Endothelial cell of umbilical vein (primary cell): ENCODE results near the gene PALD1. TPM values are rescaled to one million over a fixed set of nuclear protein-coding genes. Genes with fewer than 3 reads are reported as not detected.

Experiments used
- BruUV-seq: library from RNA; stranded (reverse); fragments of 400-500 nt; replicated peaks from 2 replicates; lab custom pipeline; 2021; lab: Mats Ljungman, UMichigan
- CTCF ChIA-PET: fragments of 300-600, 350-600 bp; sonication (Branson Sonifier 250); formaldehyde crosslinking; loops from one replicate; lab custom pipeline; 2021; ENCODE audit warnings: antibody characterized with exemption, inconsistent platforms; lab: Charles Lee
- POLR2A ChIA-PET: fragments of 300-600, 350-600 bp; sonication (Branson Sonifier 250); formaldehyde crosslinking; loops from one replicate; lab custom pipeline; 2021; ENCODE audit warnings: antibody characterized with exemption, inconsistent platforms; lab: Charles Lee
- DNase-seq: peaks from one replicate; pipeline ENCODE4 v3.0.0-alpha.2; 2011; ENCODE audit warnings: low read depth, low spot score
- FAIRE-seq: peaks from 2 replicates; lab custom pipeline; 2011; peaks lifted over from hg19 to GRCh38; lab: Jason Lieb, UNC
- H2AFZ ChIP-seq: 2 replicates; pipeline ENCODE4 v1.6.0; 2012; ENCODE audit warnings: low read depth, low read length, control low read depth, inconsistent platforms
- H3K27ac ChIP-seq: 2 replicates; pipeline ENCODE4 v1.5.1; 2011; ENCODE audit warnings: low read depth, mild to moderate bottlenecking, control low read depth, low read length, moderate library complexity; ENCODE audit not compliant: insufficient read depth
- H3K27me3 ChIP-seq, 2 experiments: 2 replicates each; pipeline versions ENCODE4 v1.6.0 to v1.6.1; 2011; ENCODE audit warnings: low read length in 2 of 2, mixed read lengths in 1 of 2; ENCODE audit not compliant: control insufficient read depth in 2 of 2, insufficient read depth in 2 of 2
- H3K36me3 ChIP-seq, 2 experiments: 2 replicates in 1 of 2; 3 replicates in 1 of 2; pipeline ENCODE4 v1.5.1; 2011; ENCODE audit warnings: low read length in 2 of 2, mild to moderate bottlenecking in 1 of 2, moderate library complexity in 1 of 2; ENCODE audit not compliant: control insufficient read depth in 2 of 2, insufficient read depth in 2 of 2; ENCODE audit errors: extremely low read depth in 1 of 2
- H3K4me1 ChIP-seq: 3 replicates; pipeline ENCODE4 v1.5.1; 2011; ENCODE audit warnings: mild to moderate bottlenecking, low read length; ENCODE audit not compliant: control insufficient read depth, insufficient read depth; ENCODE audit errors: extremely low read depth
- H3K4me2 ChIP-seq: 2 replicates; pipeline ENCODE4 v1.6.1; 2011; ENCODE audit warnings: low read length, control low read depth, mixed read lengths; ENCODE audit not compliant: insufficient read depth
- H3K4me3 ChIP-seq, 3 experiments: fragments of 200-600 bp in 1 of 3; sonication (generic), shearing (Covaris generic) in 1 of 3; replicated peaks in 1 of 3; 2 replicates each; pipeline ENCODE4 v1.5.1; 2011 to 2016; ENCODE audit warnings: control low read depth in 3 of 3, low read length in 3 of 3, mild to moderate bottlenecking in 2 of 3, inconsistent platforms in 1 of 3, low read depth in 1 of 3, moderate library complexity in 1 of 3; ENCODE audit not compliant: insufficient read depth in 1 of 3
- H3K79me2 ChIP-seq: 2 replicates; pipeline ENCODE4 v1.6.0; 2012; ENCODE audit warnings: low read length, inconsistent platforms; ENCODE audit not compliant: control insufficient read depth, insufficient read depth
- H3K9ac ChIP-seq: replicated peaks from 2 replicates; pipeline ENCODE3; 2011; ENCODE audit warnings: low read length, control low read depth; ENCODE audit not compliant: insufficient read depth; ENCODE audit errors: extremely low read depth
- H3K9me1 ChIP-seq: replicated peaks from 3 replicates; pipeline ENCODE4 v1.6.0; 2011; ENCODE audit warnings: mild to moderate bottlenecking, low read length; ENCODE audit not compliant: control insufficient read depth, insufficient read depth; ENCODE audit errors: extremely low read depth
- H3K9me3 ChIP-seq: replicated peaks from 2 replicates; pipeline ENCODE4 v1.5.1; 2012; ENCODE audit warnings: low read length, inconsistent platforms; ENCODE audit not compliant: control insufficient read depth, insufficient read depth
- H4K20me1 ChIP-seq: replicated peaks from 2 replicates; pipeline ENCODE3; 2011; ENCODE audit warnings: mild to moderate bottlenecking, low read length; ENCODE audit not compliant: control insufficient read depth, insufficient read depth; ENCODE audit errors: extremely low read depth
- CTCF ChIP-seq, 2 donors: IDR thresholded peaks; 1 replicate in 1 of 2; 2 replicates in 1 of 2; pipeline ENCODE4 v1.5.1; 2011; ENCODE audit warnings: low read length in 2 of 2, mild to moderate bottlenecking in 2 of 2, moderate library complexity in 2 of 2, control low read depth in 1 of 2, inconsistent platforms in 1 of 2, low read depth in 1 of 2; ENCODE audit not compliant: insufficient read depth in 1 of 2; ENCODE audit errors: extremely low read depth in 1 of 2
- EZH2 ChIP-seq: IDR thresholded peaks from 2 replicates; pipeline ENCODE4 v1.6.1; 2012; ENCODE audit warnings: borderline replicate concordance, low read depth, mild to moderate bottlenecking, moderate library complexity, low read length, inconsistent platforms; ENCODE audit not compliant: severe bottlenecking
- FOS ChIP-seq: IDR thresholded peaks from 2 replicates; pipeline ENCODE4 v1.6.1; 2011; ENCODE audit warnings: mild to moderate bottlenecking, low read length, moderate library complexity, borderline replicate concordance; ENCODE audit not compliant: insufficient read depth
- GATA2 ChIP-seq: IDR thresholded peaks from 2 replicates; pipeline ENCODE4 v1.7.0; 2011; ENCODE audit warnings: low read depth, mild to moderate bottlenecking, moderate library complexity, mixed read lengths, low read length; ENCODE audit not compliant: insufficient read length, insufficient read depth
- JUN ChIP-seq: IDR thresholded peaks from 2 replicates; pipeline ENCODE4 v1.6.1; 2011; ENCODE audit warnings: borderline replicate concordance, low read depth; ENCODE audit not compliant: insufficient read length, insufficient read depth
- MAX ChIP-seq: IDR thresholded peaks from 2 replicates; pipeline ENCODE4 v1.6.1; 2011; ENCODE audit not compliant: insufficient read depth, insufficient read length
- MYC ChIP-seq: IDR thresholded peaks from one replicate; pipeline ENCODE4 v1.6.1; 2011; ENCODE audit warnings: mild to moderate bottlenecking, low read depth, low read length
- POLR2A ChIP-seq: IDR thresholded peaks from 2 replicates; pipeline ENCODE4 v1.6.1; 2012; ENCODE audit warnings: low read depth, mild to moderate bottlenecking, control low read depth, low read length
- POLR2AphosphoS5 ChIP-seq: IDR thresholded peaks from 2 replicates; pipeline ENCODE4 v1.6.1; 2012; ENCODE audit warnings: low read depth, mild to moderate bottlenecking, control low read depth, low read length, moderate library complexity; ENCODE audit not compliant: insufficient read depth
- dilution Hi-C: fragments of 300-500 bp; cut with MboI; formaldehyde crosslinking; loops from one replicate; pipeline ENCODE4 v1.15.0; 2019; ENCODE audit warnings: low sequenced_read_pairs; ENCODE audit not compliant: extremely low pct_ligation_motif_present
- intact Hi-C: fragments of 100-400 bp; cut with micrococcal nuclease; formaldehyde crosslinking; loops from one replicate; pipeline ENCODE4 v1.10.0; 2022
- polyA plus RNA-seq, 4 experiments: library from polyadenylated mRNA; depleted of rRNA in 3 of 4; stranded (reverse) in 3 of 4; unstranded in 1 of 4; fragments of >200 nt; gene quantifications; 2 replicates each; pipeline versions ENCODE4 v1.2.1 to v1.2.3, GENCODE V29; 2011 to 2012; ENCODE audit warnings: missing spikeins in 1 of 4
- total RNA-seq: library from RNA; stranded (reverse); gene quantifications from 2 replicates; pipeline ENCODE4 v1.2.3, GENCODE V29; 2021

PALD1 gene
- total and polyA plus RNA-seq, 2 donors (not counting 3 experiments of a cell fraction or from before 2014, with no cell fraction given): 16.6 to 73.3 TPM

- no peaks in the 10 kb centered on the region for H3K4me1 ChIP-seq
- no peaks in the 10 kb centered on the region for H3K36me3 ChIP-seq
- DNase-seq (no peak), FAIRE-seq (no peak)
- H3K4me3 ChIP-seq: no peak overlapping the region
- no TSS peak for BruUV-seq
- H3K27me3 ChIP-seq: peaks cover 2 to 5% of the 10 kb centered on the region in 2 experiments
- H3K27ac ChIP-seq: no peak overlapping the region
- no peak overlapping the region for H3K4me2 ChIP-seq
- ChIA-PET CTCF (no interaction called here), POLR2A (no interaction called here)
- no peak overlapping the region for H3K9ac ChIP-seq
- intact Hi-C loops: no loop called here
- H3K9me3 ChIP-seq: no peaks in the 10 kb centered on the region
- TF ChIP-seq POLR2A: no peak
- TF ChIP-seq GATA2: no peak
- no peak for TF ChIP-seq EZH2
- no peak for TF ChIP-seq MAX
- no peak for TF ChIP-seq POLR2AphosphoS5
- TF ChIP-seq JUN: no peak
- no peak for TF ChIP-seq CTCF (IDR thresholded peaks at IDR 0.05; ENCODE audit: extremely low read depth in 1 of 2, insufficient read depth in 1 of 2, low read depth in 1 of 2, low read length in 2 of 2)
- TF ChIP-seq FOS: no peak
- TF ChIP-seq MYC: no peak
- H3K79me2 ChIP-seq: no peaks in the 10 kb centered on the region
- H3K9me1 ChIP-seq: no peaks in the 10 kb centered on the region
- dilution Hi-C loops: no loop called here
- H2AFZ ChIP-seq: no peak overlapping the region
- no peaks in the 10 kb centered on the region for H4K20me1 ChIP-seq
These were observed 111.4 kb downstream of the PALD1 start for GRCh38 chr10:70589762-70590654.
